Measurements from ENCODE around the gene TSC2. TPM values are rescaled to one million over a fixed set of nuclear protein-coding genes. Genes with fewer than 3 reads are reported as not detected.
"Not testable (repeated sequence)": the region's sequence is repeated elsewhere in the genome, so short reads cannot be mapped to it uniquely, and the experiment has no call there.

The TSC2 gene
- total RNA-seq, 1 donor from 2014 or later = 242 TPM

GRCh38 chr16:2111412-2112335, 63.9 kb downstream of the TSC2 start:
- not testable (repeated sequence) for H3K27ac Mint-ChIP-seq; H3K9me3 Mint-ChIP-seq; DNase-seq (ENCODE audit: low spot score in 2 of 2, unreplicated experiment in 2 of 2); H3K4me1 Mint-ChIP-seq; H3K4me3 Mint-ChIP-seq; H3K36me3 Mint-ChIP-seq; H3K27me3 Mint-ChIP-seq (ENCODE audit: low read depth)

- not testable (repeated sequence) for H3K4me1 Mint-ChIP-seq; DNase-seq (ENCODE audit: low spot score in 2 of 2, unreplicated experiment in 2 of 2); H3K27me3 Mint-ChIP-seq (ENCODE audit: low read depth); H3K4me3 Mint-ChIP-seq; H3K36me3 Mint-ChIP-seq; H3K9me3 Mint-ChIP-seq; H3K27ac Mint-ChIP-seq
Measured at GRCh38 chr16:2112539-2113106, 64.8 kb downstream of the TSC2 start.

- not testable (repeated sequence) for H3K9me3 Mint-ChIP-seq; DNase-seq (ENCODE audit: low spot score in 2 of 2, unreplicated experiment in 2 of 2); H3K4me3 Mint-ChIP-seq; H3K27ac Mint-ChIP-seq; H3K27me3 Mint-ChIP-seq (ENCODE audit: low read depth); H3K4me1 Mint-ChIP-seq; H3K36me3 Mint-ChIP-seq
Measured at GRCh38 chr16:2114225-2114624, 66.4 kb downstream of the TSC2 start.

- H3K4me3 Mint-ChIP-seq; H3K4me1 Mint-ChIP-seq; H3K9me3 Mint-ChIP-seq; DNase-seq (ENCODE audit: low spot score in 2 of 2, unreplicated experiment in 2 of 2); H3K27ac Mint-ChIP-seq; H3K36me3 Mint-ChIP-seq; H3K27me3 Mint-ChIP-seq (ENCODE audit: low read depth): not testable (repeated sequence)
Measured at GRCh38 chr16:2114885-2115590, 67.3 kb downstream of the TSC2 start.

GRCh38 chr16:2115591-2115973, 67.8 kb downstream of the TSC2 start:
- H3K4me1 Mint-ChIP-seq = no peaks in the 10 kb centered on the region
- no peak for DNase-seq (ENCODE audit: low spot score in 2 of 2, unreplicated experiment in 2 of 2)
- no peaks in the 10 kb centered on the region for H3K9me3 Mint-ChIP-seq
- H3K27ac Mint-ChIP-seq = no peak overlapping the region
- no peaks in the 10 kb centered on the region for H3K27me3 Mint-ChIP-seq (ENCODE audit: low read depth)
- no peaks in the 10 kb centered on the region for H3K36me3 Mint-ChIP-seq
- no peak overlapping the region for H3K4me3 Mint-ChIP-seq
- TF ChIP-seq CTCF (IDR thresholded peaks at IDR 0.05; ENCODE audit: unreplicated experiment) = no peak

GRCh38 chr16:2116428-2116827, 68.6 kb downstream of the TSC2 start:
- not testable (repeated sequence) for H3K36me3 Mint-ChIP-seq; H3K27me3 Mint-ChIP-seq (ENCODE audit: low read depth); H3K4me3 Mint-ChIP-seq

GRCh38 chr16:2117341-2117740, 69.6 kb downstream of the TSC2 start:
- H3K4me1 Mint-ChIP-seq; H3K4me3 Mint-ChIP-seq; H3K27ac Mint-ChIP-seq; H3K9me3 Mint-ChIP-seq; DNase-seq (ENCODE audit: low spot score in 2 of 2, unreplicated experiment in 2 of 2); H3K27me3 Mint-ChIP-seq (ENCODE audit: low read depth); H3K36me3 Mint-ChIP-seq: not testable (repeated sequence)

More at GRCh38 chr16:2116428-2116827, 68.6 kb downstream of the TSC2 start:
- H3K4me1 Mint-ChIP-seq; H3K9me3 Mint-ChIP-seq; H3K27ac Mint-ChIP-seq; DNase-seq (ENCODE audit: low spot score in 2 of 2, unreplicated experiment in 2 of 2): not testable (repeated sequence)

GRCh38 chr16:2117960-2118722, 70.4 kb downstream of the TSC2 start:
- not testable (repeated sequence) for DNase-seq (ENCODE audit: low spot score in 2 of 2, unreplicated experiment in 2 of 2); H3K36me3 Mint-ChIP-seq; H3K27ac Mint-ChIP-seq; H3K9me3 Mint-ChIP-seq; H3K4me1 Mint-ChIP-seq; H3K4me3 Mint-ChIP-seq; H3K27me3 Mint-ChIP-seq (ENCODE audit: low read depth)

GRCh38 chr16:2121325-2121724, 73.5 kb downstream of the TSC2 start:
- not testable (repeated sequence) for H3K27me3 Mint-ChIP-seq (ENCODE audit: low read depth); H3K9me3 Mint-ChIP-seq; DNase-seq (ENCODE audit: low spot score in 2 of 2, unreplicated experiment in 2 of 2); H3K4me3 Mint-ChIP-seq; H3K36me3 Mint-ChIP-seq; H3K27ac Mint-ChIP-seq
- peaks cover 11% of the 10 kb centered on the region for H3K4me1 Mint-ChIP-seq
